SH-SY5Y (cell line): ENCODE results near the gene PAPPA2.

ENCODE experiments used
- GATA2 ChIP-seq: IDR thresholded peaks from 2 replicates; pipeline ENCODE4 v1.6.1; 2011; ENCODE audit warnings: mild to moderate bottlenecking, low read depth, low read length
- GATA3 ChIP-seq: IDR thresholded peaks from 2 replicates; pipeline ENCODE4 v1.6.1; 2011; ENCODE audit warnings: low read depth, mild to moderate bottlenecking, low read length, moderate library complexity

PAPPA2 gene

GRCh38 chr1:176791906-176792305, 328.9 kb downstream of the PAPPA2 start:
- TF ChIP-seq GATA2 (no peak), GATA3 (no peak)

GRCh38 chr1:176794897-176795508, 332.0 kb downstream of the PAPPA2 start:
- no peak for TF ChIP-seq GATA2
- no peak for TF ChIP-seq GATA3

GRCh38 chr1:176795929-176796328, 333.0 kb downstream of the PAPPA2 start:
- TF ChIP-seq GATA2 (no peak), GATA3 (no peak)

- TF ChIP-seq GATA2 (no peak), GATA3 (no peak)
Observed at GRCh38 chr1:176796583-176796982, 333.6 kb downstream of the PAPPA2 start.

GRCh38 chr1:176799327-176799726, 336.4 kb downstream of the PAPPA2 start:
- no peak for TF ChIP-seq GATA2
- no peak for TF ChIP-seq GATA3

- TF ChIP-seq GATA3 (no peak), GATA2 (no peak)
Observed at GRCh38 chr1:176800978-176801513, 338.1 kb downstream of the PAPPA2 start.

- TF ChIP-seq GATA3 (no peak), GATA2 (no peak)
Observed at GRCh38 chr1:176801514-176802020, 338.6 kb downstream of the PAPPA2 start.

- no peak for TF ChIP-seq GATA2
- TF ChIP-seq GATA3: no peak
Observed at GRCh38 chr1:176802316-176802715, 339.3 kb downstream of the PAPPA2 start.

- no peak for TF ChIP-seq GATA3
- TF ChIP-seq GATA2: no peak
Observed at GRCh38 chr1:176803042-176803441, 340.1 kb downstream of the PAPPA2 start.

- TF ChIP-seq GATA2 (no peak), GATA3 (no peak)
Observed at GRCh38 chr1:176803596-176803995, 340.6 kb downstream of the PAPPA2 start.

GRCh38 chr1:176809292-176809691, 346.3 kb downstream of the PAPPA2 start:
- no peak for TF ChIP-seq GATA2
- TF ChIP-seq GATA3: no peak

- TF ChIP-seq GATA2: no peak
- TF ChIP-seq GATA3: no peak
Observed at GRCh38 chr1:176811511-176812288, 348.7 kb downstream of the PAPPA2 start.

- TF ChIP-seq GATA3: no peak
- no peak for TF ChIP-seq GATA2
Observed at GRCh38 chr1:176815621-176816020, 352.6 kb downstream of the PAPPA2 start.

- no peak for TF ChIP-seq GATA3
- TF ChIP-seq GATA2: no peak
Observed at GRCh38 chr1:176816232-176816631, 353.3 kb downstream of the PAPPA2 start.
